ENCODE results near the gene WASF3.
"Not testable (repeated sequence)": the region's sequence is repeated elsewhere in the genome, so short reads cannot be mapped to it uniquely, and the experiment has no call there.

Gene WASF3

GRCh38 chr13:26719356-26719945 lies 162.0 kb downstream of the WASF3 start:
- Mint-ChIP-seq H3K27me3 (peaks cover 5% of the 10 kb centered on the region), H3K9me3 (no peaks in the 10 kb centered on the region), H3K27ac (no peak overlapping the region), H3K4me1 (peaks cover 22% of the 10 kb centered on the region), H3K36me3 (no peaks in the 10 kb centered on the region), H3K4me3 (no peak overlapping the region)
- CTCF ChIA-PET, result interaction anchor here (0.7 to 2.6 kb wide), 4 partner anchors 11 to 241 kb away, joined by 3 to 8 read pairs (median 4); no protein-coding TSS in a partner anchor
- no peak for DNase-seq

GRCh38 chr13:26721251-26722121 lies 164.0 kb downstream of the WASF3 start:
- Mint-ChIP-seq H3K4me1 (peaks cover 22% of the 10 kb centered on the region), H3K27me3 (peaks cover 5% of the 10 kb centered on the region), H3K27ac (peak overlapping the region; percentile 83), H3K9me3 (no peaks in the 10 kb centered on the region), H3K36me3 (no peaks in the 10 kb centered on the region), H3K4me3 (peak overlapping the region; percentile 65)
- CTCF ChIA-PET, result interaction anchor here (0.9 to 2.2 kb wide), 3 partner anchors 13 to 150 kb away, joined by 3 to 8 read pairs (median 4); no protein-coding TSS in a partner anchor
- DNase-seq, result peak; percentile 61

- no peak overlapping the region for H3K27ac Mint-ChIP-seq
- H3K4me1 Mint-ChIP-seq, result peaks cover 22% of the 10 kb centered on the region
- CTCF ChIA-PET, result interaction anchor here (0.8 to 2.2 kb wide), 2 partner anchors 14 to 151 kb away, joined by 3 to 8 read pairs; no protein-coding TSS in a partner anchor
- H3K9me3 Mint-ChIP-seq, result no peaks in the 10 kb centered on the region
- H3K27me3 Mint-ChIP-seq, result peaks cover 5% of the 10 kb centered on the region
- DNase-seq, result no peak
- H3K36me3 Mint-ChIP-seq, result no peaks in the 10 kb centered on the region
- no peak overlapping the region for H3K4me3 Mint-ChIP-seq
Observed at GRCh38 chr13:26722321-26722720, 164.8 kb downstream of the WASF3 start.

DNA sequence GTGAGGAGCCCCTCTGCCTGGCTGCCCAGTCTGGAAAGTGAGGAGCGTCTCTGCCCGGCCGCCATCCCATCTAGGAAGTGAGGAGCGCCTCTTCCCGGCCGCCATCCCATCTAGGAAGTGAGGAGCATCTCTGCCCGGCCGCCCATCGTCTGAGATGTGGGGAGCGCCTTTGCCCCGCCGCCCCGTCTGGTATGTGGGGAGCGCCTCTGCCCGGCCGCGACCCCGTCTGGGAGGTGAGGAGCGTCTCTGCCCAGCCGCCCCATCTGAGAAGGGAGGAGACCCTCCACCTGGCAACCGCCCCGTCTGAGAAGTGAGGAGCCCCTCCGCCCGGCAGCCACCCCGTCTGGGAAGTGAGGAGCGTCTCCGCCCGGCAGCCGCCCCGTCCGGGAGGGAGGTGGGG lies 166.1 kb downstream of the WASF3 start:
- H3K27ac Mint-ChIP-seq, DNase-seq, CTCF ChIA-PET, H3K4me3 Mint-ChIP-seq, H3K27me3 Mint-ChIP-seq, H3K36me3 Mint-ChIP-seq, H3K9me3 Mint-ChIP-seq: not testable (repeated sequence)
- H3K4me1 Mint-ChIP-seq, result peaks cover 22% of the 10 kb centered on the region

GRCh38 chr13:26726684-26727083 lies 169.2 kb downstream of the WASF3 start:
- Mint-ChIP-seq H3K36me3 (no peaks in the 10 kb centered on the region), H3K4me3 (no peak overlapping the region), H3K4me1 (peaks cover 7% of the 10 kb centered on the region), H3K27ac (no peak overlapping the region), H3K9me3 (no peaks in the 10 kb centered on the region), H3K27me3 (no peaks in the 10 kb centered on the region)
- no peak for DNase-seq
- CTCF ChIA-PET, result interaction anchor here (1.7 kb wide), 1 partner anchor 146 kb away, joined by 7 read pairs; no protein-coding TSS in a partner anchor

DNA sequence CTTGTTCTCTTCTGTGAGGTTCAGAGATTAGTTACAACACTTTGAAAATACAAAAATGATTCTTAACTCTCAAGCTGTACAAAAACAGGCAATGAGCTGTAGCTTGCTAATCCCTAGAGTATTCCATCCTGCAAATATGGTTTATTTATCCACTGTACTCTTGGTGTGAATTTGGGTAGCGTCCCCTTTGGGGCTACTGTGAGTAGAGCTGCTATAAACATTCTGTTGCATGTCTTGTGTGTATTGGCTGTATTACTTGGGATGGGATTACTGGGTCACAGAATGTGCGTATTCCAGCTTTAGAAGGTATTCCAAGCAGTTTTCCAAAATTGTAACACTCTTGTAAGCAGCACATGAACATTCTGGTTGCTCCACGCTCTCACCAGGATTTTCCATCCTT lies 169.6 kb downstream of the WASF3 start:
- CTCF ChIA-PET, result interaction anchor here (1.7 kb wide), 1 partner anchor 145 kb away, joined by 7 read pairs; no protein-coding TSS in a partner anchor
- no peak for DNase-seq
- H3K9me3 Mint-ChIP-seq, result no peaks in the 10 kb centered on the region
- no peaks in the 10 kb centered on the region for H3K36me3 Mint-ChIP-seq
- no peaks in the 10 kb centered on the region for H3K27me3 Mint-ChIP-seq
- peaks cover 3% of the 10 kb centered on the region for H3K4me1 Mint-ChIP-seq
- H3K27ac Mint-ChIP-seq, result no peak overlapping the region
- H3K4me3 Mint-ChIP-seq, result no peak overlapping the region

DNA sequence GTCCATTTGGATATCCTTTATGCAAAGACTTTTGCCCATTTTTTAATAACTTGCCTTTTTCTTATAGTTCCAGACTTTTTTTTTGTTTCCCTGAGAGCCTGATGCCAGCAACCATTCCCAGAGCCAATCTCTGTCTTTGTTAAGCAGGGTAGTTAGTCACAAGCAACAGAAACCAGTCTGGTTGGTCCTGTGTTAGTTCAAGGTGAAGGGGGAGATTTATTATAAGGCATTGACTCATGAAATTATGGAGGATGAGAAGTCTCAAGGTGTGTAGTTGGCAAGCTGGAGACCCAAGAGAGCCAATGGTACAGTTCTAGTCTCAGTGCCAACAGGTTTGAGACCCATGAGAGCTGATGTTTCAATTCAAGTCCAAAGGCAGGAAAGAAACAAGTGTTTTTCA lies 170.2 kb downstream of the WASF3 start:
- Mint-ChIP-seq H3K27ac (no peak overlapping the region), H3K9me3 (no peaks in the 10 kb centered on the region), H3K36me3 (no peaks in the 10 kb centered on the region), H3K4me1 (no peaks in the 10 kb centered on the region), H3K4me3 (no peak overlapping the region), H3K27me3 (no peaks in the 10 kb centered on the region)
- CTCF ChIA-PET, result interaction anchor here (1.7 kb wide), 1 partner anchor 145 kb away, joined by 7 read pairs; no protein-coding TSS in a partner anchor
- no peak for DNase-seq

GRCh38 chr13:26735677-26736076 lies 178.2 kb downstream of the WASF3 start:
- peaks cover 20% of the 10 kb centered on the region for H3K27me3 Mint-ChIP-seq
- CTCF ChIA-PET, result no interaction called here
- no peak overlapping the region for H3K4me3 Mint-ChIP-seq
- peaks cover 15% of the 10 kb centered on the region for H3K9me3 Mint-ChIP-seq
- H3K4me1 Mint-ChIP-seq, result no peaks in the 10 kb centered on the region
- H3K27ac Mint-ChIP-seq, result no peak overlapping the region
- DNase-seq, result no peak
- H3K36me3 Mint-ChIP-seq, result no peaks in the 10 kb centered on the region
